Stimulated activated CD8-positive, alpha-beta memory T cell treated with anti-CD3 and anti-CD28 coated beads, Interleukin-4, amount 100 ng/mL, for 24 hours (primary cell): ENCODE data around the gene CCM2.

Source experiments
- DNase-seq: peaks from one replicate; pipeline ENCODE4 v3.0.0-alpha.2; 2020; ENCODE audit warnings: low read depth

The CCM2 gene

DNA sequence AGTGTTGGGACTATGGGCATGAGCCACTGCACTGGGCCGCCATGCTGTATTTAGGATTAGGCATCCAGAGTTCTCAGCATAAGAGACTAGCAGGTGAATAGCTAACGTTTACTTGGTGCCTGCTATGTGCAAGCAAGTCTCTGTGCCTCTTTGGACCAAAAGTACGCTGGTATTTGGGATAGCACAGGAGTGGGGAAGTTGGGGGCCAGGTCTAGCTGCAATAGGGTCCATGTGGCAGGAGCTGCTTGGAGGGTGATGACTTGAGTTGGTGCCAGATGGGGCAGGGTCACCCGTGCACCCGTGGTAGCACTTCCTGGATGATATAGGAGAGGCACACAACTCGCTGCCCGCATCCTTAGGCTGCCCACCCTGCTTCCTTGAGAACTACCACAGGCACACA, 66.4 kb downstream of the CCM2 start:
- DNase-seq = no peak

DNA sequence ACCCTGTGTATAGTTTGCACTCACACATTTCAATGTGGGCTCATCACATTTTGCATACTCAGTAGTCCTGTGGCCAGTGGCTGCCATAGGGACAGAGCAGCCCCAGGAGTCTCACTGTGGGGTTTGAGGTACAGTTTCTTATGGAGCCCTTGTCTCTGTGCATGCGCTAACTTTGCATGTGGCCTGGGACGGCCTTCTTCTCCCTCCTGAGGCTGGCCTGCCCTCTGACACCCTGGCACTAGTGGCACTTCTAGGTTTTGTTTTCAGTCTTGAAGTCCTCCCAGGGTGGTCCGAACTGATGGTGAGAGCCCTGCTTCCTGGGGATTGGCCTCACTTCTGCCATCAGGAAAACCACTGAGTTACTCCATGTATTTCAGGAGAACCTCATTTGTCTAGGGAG, 67.6 kb downstream of the CCM2 start:
- DNase-seq = no peak

DNA sequence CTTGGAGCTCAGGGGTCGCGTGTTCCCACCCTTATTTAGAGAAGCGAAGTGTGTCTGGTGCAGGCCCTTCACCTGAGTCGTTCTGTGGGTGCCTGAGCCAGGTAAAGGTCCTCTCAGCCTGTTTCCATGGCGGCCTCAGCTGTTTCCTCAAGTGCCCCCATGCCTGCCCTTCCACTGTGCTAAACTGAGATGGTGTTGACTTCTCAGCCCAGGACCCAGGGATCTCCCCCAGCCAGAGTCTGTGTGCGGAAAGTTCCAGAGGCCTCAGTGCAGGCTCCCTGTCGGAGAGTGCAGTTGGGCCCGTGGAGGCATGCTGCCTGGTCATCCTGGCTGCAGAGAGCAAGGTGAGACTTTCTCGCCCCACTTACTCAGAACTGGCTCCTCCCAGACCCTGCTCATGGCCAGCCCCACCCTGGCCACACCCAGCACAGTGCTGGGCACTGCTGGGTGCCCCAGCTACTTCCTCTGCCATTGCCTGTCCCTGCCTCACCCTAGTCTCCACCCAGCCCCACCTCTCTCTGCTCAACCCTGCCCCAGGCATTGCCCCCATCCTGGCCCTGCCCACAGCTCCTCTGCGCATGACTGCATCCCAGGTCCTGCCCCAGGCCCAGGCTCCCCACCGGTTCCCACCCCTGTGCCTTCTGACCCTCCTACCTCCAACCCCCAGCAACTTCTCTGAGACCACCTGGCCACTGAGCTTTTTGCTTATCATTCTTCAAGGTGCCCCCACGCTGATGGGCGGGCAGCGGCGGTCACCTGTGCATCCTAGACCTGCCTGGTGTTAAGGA, 68.4 kb downstream of the CCM2 start:
- no peak for DNase-seq

DNA sequence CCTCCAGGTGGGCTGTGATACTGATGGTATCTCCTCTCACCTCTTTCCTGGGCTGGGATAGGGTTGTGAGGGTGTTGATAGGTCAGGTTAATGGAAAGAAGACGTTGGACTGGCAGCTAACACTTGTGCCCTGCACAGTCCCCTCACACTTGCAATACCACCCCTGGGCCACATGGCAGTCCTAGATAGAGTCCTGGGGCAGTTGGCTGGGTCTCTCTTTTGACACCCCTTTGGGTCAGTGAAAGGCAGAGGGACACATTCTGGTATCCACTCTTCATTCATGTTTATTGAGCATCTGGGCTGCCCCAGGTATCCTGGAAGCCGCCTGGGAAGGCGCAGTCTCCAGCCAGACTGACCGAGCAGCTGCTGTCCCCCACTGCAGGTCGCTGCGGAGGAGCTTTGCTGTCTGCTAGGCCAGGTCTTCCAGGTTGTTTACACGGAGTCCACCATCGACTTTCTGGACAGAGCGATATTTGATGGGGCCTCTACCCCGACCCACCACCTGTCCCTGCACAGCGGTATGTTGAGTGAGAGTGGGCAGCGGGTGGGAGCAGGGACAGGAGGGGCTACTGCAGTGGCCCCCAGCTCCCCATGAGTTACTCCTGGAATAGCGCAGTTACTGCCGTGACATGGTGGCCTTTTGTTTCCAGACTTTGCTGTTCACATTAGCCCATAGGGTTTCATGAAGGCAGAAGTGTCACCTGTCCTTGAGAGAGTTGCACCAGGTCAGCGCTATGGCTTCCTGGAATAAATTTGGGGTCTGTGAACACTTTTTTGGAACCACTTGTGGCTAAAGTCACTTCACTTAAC, 69.6 kb downstream of the CCM2 start:
- no peak for DNase-seq

DNA sequence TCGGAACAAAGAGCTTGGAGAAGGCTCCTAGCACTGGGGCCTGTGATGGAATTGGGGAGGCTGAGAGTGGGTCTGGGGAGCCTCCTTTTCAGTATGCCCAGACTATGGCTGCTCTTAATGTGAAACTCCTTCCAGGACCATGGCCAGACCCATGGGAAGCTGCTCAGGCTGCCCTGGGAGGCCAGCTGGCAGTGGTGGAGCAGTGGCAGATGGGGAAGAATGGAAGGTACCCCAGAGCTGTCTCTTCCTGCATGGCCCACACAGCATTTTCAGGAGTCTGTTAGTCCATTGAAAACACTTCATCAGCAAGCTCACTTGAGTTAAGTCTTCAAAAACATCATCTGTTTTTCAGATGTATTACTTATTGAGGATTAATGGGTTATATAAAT, 70.2 kb downstream of the CCM2 start:
- no peak for DNase-seq

DNA sequence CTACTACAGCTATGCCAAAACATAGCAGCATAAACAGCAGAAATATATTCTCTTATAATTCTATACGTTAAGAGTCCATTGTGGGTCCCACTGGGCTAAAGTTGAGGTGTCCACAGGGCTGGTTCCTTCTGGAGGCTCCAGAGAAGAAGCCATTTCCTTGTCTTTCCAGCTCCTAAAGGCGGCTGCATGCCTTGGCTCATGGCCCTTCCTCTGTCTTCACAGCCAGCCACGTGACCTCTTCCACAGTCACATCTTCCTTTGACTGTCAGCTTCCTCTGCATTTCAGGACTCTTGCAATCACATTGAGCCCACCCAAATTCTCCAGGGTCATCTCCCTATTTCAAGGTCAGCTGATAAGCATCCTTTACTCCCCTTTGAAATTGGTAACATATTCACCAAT, 71.5 kb downstream of the CCM2 start:
- DNase-seq = no peak

DNA sequence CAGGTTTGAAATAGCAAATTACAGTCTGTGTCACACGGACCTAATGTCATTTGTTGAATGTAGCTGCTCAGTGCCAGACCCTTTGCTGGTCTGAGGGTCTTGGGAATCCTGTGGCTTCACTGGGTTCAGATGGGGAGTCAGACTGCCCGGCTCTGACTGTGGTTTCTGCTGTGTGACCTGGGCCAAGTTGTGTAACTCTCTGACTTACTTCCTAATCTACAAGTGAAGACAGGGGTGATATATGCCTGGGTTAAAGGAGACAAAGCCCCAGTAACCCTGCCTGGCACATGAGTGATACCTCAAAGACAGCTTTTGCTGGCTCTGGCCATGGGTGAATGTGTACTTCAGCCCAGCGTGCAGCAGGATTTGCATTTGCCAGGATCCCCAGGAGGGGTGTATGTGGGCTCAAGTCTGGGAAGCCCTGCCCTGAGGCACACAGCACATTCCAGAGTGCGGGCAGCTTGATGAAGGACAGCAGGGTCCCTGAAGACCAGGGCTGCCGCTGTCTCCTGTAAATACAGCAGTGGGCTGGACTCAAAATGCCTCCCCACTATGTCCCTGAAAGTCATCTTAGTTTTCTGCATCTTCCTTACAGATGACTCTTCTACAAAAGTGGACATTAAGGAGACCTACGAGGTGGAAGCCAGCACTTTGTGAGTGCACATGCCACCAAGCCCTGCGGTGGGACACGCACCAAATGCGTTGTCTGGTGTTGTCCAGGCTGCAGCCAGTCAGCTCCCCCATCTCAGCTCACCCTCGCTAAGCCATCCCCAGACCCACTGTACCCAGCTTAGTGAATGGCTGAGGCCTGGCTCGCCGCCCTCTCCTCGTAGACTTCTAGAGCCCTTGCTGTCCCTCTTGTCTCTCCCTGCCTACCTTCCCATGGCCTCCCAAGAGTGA, 72.4 kb downstream of the CCM2 start:
- DNase-seq = no peak

DNA sequence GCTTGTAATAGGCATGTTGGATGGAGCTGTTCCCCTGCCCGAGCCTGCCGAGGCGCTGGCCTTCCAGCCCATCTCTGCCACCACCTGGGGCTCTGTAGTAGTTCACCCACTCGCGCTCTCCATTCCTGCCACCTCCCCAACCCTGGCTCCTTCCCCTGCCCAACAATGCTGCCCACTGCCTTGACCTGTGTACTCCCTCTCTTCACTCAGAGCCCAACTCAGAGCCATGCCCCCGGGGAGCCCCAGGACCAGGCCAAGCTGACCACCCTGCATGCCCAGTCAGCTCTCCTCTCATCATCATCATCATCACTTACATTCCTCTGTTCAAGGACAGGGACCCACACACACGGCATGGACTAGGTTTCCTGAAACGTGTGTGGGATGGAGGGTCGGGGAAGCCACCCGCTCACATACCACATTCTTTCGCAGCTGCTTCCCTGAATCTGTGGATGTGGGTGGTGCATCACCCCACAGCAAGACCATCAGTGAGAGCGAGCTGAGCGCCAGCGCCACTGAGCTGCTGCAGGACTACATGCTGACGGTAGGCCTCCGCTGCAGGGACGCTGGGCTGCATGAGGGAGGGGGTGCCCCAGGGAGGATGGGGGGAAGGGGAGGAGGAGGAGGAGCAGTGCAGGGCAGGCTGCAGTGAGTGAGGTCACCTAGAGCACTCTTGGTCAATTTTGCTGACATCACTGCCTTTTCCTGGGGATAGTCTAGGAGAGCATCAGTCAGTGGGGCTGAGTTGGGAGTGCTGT, 73.2 kb downstream of the CCM2 start:
- DNase-seq = no peak

DNA sequence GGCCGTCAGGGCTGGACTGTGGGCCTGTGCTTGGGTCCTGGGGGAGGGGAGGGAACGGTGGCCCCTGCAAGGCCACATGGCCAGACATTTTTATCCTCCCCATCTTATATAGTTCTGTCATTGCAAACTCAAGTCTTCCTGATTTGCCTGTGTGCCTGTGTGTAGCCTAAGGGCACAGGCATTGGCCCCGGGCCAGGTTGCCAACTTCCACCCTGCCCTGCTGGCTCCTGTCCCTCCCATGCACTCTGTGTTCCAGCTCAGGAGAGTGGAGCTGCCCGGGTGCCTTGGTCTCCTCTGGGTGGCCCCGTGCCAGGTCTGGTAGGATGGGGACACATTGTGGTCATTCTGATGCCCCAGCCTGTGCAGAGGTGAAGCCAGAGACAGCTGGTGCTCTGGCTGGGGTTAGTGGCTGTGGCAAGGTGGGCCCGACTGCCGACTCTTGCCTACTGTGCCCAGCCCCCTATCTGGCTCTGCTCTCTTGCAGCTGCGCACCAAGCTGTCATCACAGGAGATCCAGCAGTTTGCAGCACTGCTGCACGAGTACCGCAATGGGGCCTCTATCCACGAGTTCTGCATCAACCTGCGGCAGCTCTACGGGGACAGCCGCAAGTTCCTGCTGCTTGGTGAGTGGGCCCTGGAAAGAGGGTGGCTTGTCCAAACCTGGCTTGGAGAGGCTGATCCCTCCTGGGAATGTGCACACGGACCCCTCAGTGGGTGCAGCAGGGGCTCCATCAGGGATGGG, 74.0 kb downstream of the CCM2 start:
- DNase-seq = no peak

DNA sequence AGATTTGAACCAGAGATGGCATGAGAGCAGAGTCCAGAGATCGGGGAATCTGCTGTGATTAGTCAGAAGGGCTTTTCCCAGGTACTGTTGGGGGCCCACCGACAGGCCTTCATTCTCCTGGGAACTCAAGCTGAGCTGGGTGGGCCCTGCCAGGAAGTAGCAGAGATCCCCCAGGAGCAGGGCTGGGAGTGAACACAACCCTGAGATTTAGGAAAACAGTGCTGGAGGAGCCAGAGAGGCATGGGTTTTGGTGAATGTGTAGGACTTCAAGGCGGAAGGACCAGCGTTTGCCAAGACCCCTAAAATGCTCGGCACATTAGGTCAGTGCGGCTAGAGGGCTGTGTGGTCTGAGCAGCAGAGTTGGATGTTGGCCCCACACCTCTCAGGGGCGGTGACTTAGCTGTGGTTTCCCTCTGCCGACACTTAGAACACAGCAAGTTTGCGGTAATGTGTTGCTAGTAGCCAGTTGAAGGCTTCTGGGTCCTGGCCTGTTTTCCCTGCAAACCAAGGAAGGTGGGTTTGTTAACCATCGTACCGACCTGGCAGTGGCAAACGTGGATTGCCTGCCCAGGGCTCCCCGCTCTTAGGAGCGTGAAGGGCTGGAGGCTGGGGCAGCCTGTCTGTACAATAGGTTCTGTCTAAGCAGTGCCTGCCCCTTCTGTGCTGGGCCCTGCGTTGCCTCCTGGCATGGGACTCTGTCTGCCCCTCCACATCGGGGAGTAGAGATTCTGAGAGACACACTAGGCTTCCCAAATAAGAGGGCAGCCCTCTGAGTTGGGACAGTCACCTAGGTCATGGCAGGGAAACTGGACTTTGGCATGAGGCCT, 74.7 kb downstream of the CCM2 start:
- no peak for DNase-seq

DNA sequence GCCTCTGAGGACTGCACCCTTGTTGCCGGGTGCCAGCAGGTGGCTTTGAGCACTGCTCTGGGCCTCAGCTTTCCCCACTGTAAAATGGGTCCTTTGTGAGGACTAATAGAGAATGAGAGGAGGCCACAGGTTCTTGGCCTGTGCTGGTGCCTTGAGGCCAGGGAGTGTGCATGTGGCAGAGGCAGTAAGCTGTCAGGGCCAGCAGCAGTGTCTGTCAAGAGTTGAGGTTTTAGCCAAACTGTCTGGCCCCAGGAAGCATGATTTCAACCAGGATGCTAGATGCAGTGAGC, 75.3 kb downstream of the CCM2 start:
- no peak for DNase-seq

DNA sequence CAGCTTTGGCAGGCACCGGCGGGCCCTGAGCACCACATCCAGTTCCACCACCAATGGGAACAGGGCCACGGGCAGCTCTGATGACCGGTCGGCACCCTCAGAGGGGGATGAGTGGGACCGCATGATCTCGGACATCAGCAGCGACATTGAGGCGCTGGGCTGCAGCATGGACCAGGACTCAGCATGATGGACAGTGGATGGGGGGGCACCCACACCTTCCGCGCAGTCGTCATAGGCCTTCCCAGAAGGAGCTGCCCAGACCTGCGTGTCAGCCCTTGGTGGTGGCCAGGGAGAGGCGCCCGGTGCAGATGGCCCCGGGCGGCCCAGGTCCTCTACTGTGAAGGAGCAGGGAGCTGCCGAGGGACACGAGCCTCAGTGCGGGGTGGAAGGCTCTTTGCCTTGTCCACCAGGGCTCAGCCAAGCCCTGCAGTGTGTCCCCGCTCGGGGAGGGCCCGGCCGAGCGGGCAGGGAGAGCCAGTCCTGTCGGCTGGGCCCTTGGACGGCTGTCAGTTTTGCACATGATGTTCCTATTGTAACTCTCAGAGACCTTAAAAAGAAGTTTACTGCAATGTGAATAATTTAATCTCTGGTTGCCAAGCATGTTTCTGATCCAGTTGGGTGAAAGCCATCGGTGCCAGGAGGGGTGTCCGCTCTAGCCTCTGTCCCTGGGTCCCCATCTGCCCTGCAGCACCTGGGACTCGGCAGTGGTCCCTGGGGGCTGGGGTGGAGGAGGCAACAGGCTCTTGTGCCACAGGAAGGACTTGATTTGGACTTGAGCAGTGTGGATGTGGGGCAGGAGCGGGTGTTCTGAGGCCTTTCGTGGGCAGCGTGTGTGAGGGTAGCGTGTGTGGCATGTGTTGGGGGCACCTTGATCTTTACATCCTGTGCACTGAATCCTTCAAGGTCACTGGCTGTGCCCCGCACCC, 76.1 kb downstream of the CCM2 start:
- no peak for DNase-seq

DNA sequence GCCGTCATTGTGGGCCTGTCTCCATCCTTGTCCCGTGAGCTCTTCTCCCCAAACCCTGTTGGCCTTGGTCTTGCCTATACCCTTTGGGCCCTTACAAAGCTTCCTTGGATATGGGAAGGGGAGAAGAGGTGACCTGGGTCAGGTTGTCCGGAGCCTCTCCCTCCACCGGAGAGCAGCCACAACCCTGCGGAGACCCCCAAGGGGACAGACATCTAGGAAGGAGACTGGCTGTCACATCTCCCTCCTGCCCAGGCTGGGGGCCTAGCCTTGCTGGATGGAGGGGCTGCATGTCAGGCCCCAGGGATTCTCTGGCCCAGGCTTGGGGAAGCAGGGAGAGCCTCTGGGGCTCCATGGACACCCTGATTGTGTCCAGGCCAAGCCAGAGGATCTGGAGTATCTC, 76.9 kb downstream of the CCM2 start:
- no peak for DNase-seq

DNA sequence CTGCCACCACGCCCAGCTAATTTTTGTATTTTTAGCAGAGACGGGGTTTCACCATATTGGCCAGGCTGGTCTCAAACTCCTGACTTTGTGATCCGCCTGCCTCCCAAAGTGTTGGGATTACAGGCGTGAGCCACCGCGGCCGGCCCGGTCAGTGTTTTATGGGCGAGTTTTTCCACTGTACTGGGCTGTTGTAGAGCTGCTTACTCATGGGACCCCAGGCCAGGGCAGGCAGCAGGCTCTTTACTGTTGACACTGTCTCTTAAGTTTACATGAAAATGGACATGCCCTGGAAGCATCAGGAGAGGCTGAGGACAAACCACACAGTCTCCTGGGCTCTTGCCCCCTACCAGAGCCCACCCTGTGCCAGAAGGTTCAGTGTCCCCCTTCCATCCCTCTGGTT, 77.6 kb downstream of the CCM2 start:
- no peak for DNase-seq

DNA sequence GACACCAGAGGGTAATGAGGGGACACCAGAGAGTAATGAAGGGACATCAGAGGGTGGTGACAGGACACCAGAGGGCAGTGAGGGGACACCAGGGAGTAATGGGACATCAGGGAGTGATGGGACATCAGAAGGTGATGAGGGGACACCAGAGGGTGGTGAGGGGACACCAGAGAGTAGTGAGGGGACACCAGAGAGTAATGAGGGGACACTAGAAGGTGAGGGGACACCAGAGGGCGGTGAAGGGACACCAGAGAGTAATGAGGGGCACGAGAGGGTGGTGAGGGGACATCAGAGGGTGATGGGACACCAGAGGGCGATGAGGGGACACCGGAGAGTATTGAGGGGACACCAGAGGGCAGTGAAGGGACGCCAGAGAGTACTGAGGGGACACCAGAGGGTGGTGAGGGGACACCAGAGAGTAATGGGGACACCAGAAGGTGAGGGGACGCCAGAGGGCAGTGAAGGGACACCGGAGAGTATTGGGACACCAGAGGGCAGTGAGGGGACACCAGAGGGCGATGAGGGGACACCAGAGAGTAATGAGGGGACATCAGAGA, 78.2 kb downstream of the CCM2 start:
- DNase-seq = no peak

DNA sequence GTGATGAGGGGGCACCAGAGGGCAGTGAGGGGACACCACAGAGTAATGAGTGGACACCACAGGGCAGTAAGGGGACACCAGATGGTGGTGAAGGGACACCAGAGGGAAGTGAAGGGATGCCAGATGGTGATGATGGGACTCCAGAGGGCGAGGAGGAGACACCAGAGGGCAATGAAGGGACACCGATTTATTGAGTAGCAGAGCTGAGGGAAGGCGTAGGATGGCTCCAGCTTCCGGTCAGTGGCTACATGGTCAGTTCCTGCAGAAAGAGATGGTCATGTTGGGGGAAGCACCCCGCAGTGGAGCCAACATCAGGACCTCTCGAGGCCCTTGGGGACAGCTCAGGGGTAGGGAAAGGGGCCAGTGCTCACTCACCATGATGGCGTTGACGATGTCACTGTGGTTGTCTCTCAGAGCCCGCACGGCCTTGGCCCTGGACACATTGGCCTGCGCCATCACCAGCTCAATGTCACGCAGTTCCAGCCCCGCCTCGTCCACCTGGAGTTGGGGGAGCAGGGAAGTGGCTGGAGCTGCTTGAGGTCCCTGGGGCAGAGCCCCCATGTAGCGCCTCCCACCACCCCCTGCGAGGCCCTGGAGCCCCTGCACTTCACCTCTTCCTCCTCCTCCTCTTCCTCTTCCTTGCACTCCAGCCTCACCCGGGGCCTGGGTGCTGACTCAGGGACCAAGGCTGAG, 80.4 kb downstream of the CCM2 start:
- no peak for DNase-seq

DNA sequence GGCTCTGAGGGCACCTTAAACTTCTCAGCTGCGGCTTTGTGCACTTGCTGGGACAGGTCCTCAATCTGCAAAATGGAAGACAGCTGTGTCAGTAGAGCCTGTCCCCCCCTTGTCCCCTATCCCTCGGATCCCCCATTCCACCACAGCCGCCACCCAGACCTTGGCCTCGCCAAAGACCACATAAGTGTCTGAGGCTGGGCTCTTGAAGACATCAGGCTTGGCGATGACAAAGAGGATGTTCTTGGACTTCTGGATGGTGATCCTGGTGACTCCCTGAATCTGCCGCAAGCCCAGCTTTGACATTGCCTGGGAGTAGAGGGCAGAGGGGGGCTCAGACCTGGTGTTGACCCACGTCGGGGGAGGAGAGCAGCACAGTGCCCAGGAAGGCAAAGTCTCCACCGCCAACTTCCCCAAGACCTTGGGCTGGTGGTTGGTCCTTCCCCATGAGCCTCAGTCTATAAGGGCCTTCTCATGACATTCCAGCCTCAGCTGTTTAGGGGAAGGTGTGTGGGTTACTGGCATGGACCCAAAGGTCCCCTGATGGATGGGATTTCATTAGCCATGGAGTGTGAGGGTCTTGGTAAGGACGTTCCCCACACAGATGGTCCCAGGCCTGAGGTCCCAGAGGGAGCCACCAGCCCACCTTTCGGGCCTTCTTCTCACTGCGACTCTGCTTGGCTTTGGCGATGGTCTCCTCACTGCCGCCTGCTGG, 81.1 kb downstream of the CCM2 start:
- DNase-seq = no peak

DNA sequence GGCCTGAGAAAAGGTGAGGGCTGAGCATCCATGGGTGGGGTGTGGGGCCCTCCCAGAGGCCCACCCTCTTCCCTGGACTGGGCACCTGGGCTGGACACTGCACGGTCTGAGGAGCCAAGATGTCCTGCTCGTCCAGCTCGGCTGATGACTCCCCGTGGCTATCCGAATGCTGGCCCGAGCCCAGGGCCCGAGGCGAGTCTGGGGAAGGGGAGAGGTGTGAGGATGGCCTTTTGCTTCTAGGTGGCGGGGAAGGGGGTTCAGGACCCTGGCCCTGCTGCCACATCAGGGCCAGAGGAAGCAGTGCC, 81.6 kb downstream of the CCM2 start:
- no peak for DNase-seq
